Body of pancreas (tissue), 4 donors: ENCODE results near the gene LRRFIP1.

Experiments used
- POLR2A ChIP-seq, 3 donors: fragments of 450-650 bp; IDR thresholded peaks; one replicate each; pipeline ENCODE4 v1.6.1; 2016; ENCODE audit warnings: antibody characterized with exemption in 3 of 3, mild to moderate bottlenecking in 2 of 3
- TF ChIP-seq, protein P1 (sequence below), 7 experiments: fragments of 450-650 bp in 4 of 7; fragments of 200-600 bp in 3 of 7; sonication (generic) in 3 of 7; IDR thresholded peaks; one replicate each; pipeline ENCODE4 v1.5.1; 2016 to 2019; ENCODE audit warnings: antibody characterized with exemption in 7 of 7

DNA sequence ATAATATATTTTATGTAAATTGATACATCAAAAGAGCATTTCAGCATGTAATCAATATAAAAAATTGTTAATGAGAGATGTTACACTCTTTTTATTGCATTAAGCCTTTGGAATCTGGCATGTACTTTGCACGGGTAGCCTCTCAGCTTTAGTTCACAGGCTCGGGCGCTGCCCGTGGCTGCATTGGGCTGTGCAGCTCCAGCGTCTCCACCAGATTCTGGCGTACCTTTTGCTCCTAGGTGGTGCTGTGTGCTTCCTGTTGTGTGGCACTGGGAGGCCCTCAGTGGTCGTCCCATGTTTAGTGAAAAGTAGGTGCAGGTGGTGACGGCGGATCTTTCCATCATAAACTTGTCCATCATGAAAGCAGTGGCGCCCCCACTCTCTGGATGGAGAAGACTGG is 24.4 kb downstream of the LRRFIP1 start:
- TF ChIP-seq, protein P1, sequence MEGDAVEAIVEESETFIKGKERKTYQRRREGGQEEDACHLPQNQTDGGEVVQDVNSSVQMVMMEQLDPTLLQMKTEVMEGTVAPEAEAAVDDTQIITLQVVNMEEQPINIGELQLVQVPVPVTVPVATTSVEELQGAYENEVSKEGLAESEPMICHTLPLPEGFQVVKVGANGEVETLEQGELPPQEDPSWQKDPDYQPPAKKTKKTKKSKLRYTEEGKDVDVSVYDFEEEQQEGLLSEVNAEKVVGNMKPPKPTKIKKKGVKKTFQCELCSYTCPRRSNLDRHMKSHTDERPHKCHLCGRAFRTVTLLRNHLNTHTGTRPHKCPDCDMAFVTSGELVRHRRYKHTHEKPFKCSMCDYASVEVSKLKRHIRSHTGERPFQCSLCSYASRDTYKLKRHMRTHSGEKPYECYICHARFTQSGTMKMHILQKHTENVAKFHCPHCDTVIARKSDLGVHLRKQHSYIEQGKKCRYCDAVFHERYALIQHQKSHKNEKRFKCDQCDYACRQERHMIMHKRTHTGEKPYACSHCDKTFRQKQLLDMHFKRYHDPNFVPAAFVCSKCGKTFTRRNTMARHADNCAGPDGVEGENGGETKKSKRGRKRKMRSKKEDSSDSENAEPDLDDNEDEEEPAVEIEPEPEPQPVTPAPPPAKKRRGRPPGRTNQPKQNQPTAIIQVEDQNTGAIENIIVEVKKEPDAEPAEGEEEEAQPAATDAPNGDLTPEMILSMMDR (IDR thresholded peaks at IDR 0.05) = no peak
- TF ChIP-seq POLR2A (IDR thresholded peaks at IDR 0.05) = no peak
